CD14-positive monocyte (primary cell): Measurements from ENCODE around the gene MGAT4A. TPM values are rescaled to one million over a fixed set of nuclear protein-coding genes. Genes with fewer than 3 reads are reported as not detected.
A peak's percentile ranks its signal among the peaks of the same experiment; 100 is the strongest.

Experiments
- DNase-seq, 3 donors: peaks; one replicate each; pipeline ENCODE4 v3.0.0-alpha.2; 2011 to 2022
- H2AFZ ChIP-seq: 2 replicates; pipeline ENCODE4 v1.6.0; 2012; ENCODE audit warnings: mild to moderate bottlenecking, low read depth, low read length, inconsistent platforms; ENCODE audit not compliant: insufficient read depth, poor library complexity, severe bottlenecking
- H3K27ac ChIP-seq, 2 donors: 1 replicate in 1 of 2; 2 replicates in 1 of 2; pipeline ENCODE4 v1.5.1; 2012 to 2013; ENCODE audit warnings: low read length in 2 of 2, control low read depth in 1 of 2, inconsistent platforms in 1 of 2, low read depth in 1 of 2, mild to moderate bottlenecking in 1 of 2
- H3K27me3 ChIP-seq, 2 donors: one replicate each; pipeline versions ENCODE4 v1.6.0 to v1.6.1; 2011 to 2013; ENCODE audit warnings: low read length in 2 of 2; ENCODE audit not compliant: control insufficient read depth in 2 of 2, insufficient read depth in 2 of 2
- H3K36me3 ChIP-seq, 2 donors: replicated peaks in 1 of 2; 1 replicate in 1 of 2; 2 replicates in 1 of 2; pipeline versions ENCODE4 v1.5.1 to v1.6.1; 2012 to 2013; ENCODE audit warnings: low read length in 2 of 2, control low read depth in 1 of 2, inconsistent platforms in 1 of 2, mild to moderate bottlenecking in 1 of 2; ENCODE audit not compliant: insufficient read depth in 2 of 2, control insufficient read depth in 1 of 2
- H3K4me1 ChIP-seq, 2 donors: 1 replicate in 1 of 2; 2 replicates in 1 of 2; pipeline versions ENCODE4 v1.5.1 to v1.6.1; 2012 to 2013; ENCODE audit warnings: low read length in 2 of 2, control low read depth in 1 of 2, inconsistent platforms in 1 of 2, mild to moderate bottlenecking in 1 of 2, moderate library complexity in 1 of 2; ENCODE audit not compliant: insufficient read depth in 2 of 2, control insufficient read depth in 1 of 2
- H3K4me2 ChIP-seq: replicated peaks from 2 replicates; pipeline ENCODE3; 2012; ENCODE audit warnings: low read length, moderate library complexity, mild to moderate bottlenecking; ENCODE audit not compliant: poor library complexity, severe bottlenecking; ENCODE audit errors: extremely low read depth
- H3K4me3 ChIP-seq, 3 experiments: fragments of 200-600 bp in 1 of 3; sonication (generic) in 1 of 3; replicated peaks in 1 of 3; 1 replicate in 2 of 3; 2 replicates in 1 of 3; pipeline ENCODE4 v1.5.1; 2011 to 2013; ENCODE audit warnings: low read length in 3 of 3, mild to moderate bottlenecking in 3 of 3, control low read depth in 2 of 3, low read depth in 2 of 3, inconsistent platforms in 1 of 3, moderate library complexity in 1 of 3
- H3K79me2 ChIP-seq: 2 replicates; pipeline ENCODE4 v1.6.0; 2012; ENCODE audit warnings: mild to moderate bottlenecking, control low read depth, inconsistent platforms, low read length, moderate library complexity; ENCODE audit not compliant: insufficient read depth
- H3K9ac ChIP-seq: 2 replicates; pipeline ENCODE4 v1.6.0; 2017; ENCODE audit warnings: low read length, mild to moderate bottlenecking; ENCODE audit not compliant: insufficient read depth, poor library complexity, severe bottlenecking
- H3K9me3 ChIP-seq, 2 donors: replicated peaks in 1 of 2; 1 replicate in 1 of 2; 2 replicates in 1 of 2; pipeline versions ENCODE4 v1.5.1 to v1.6.1; 2012 to 2013; ENCODE audit warnings: low read length in 2 of 2, control low read depth in 1 of 2; ENCODE audit not compliant: control insufficient read depth in 1 of 2, insufficient read depth in 1 of 2
- H4K20me1 ChIP-seq: 2 replicates; pipeline ENCODE4 v1.6.0; 2012; ENCODE audit warnings: mild to moderate bottlenecking, low read length, control low read depth, moderate library complexity; ENCODE audit not compliant: insufficient read depth
- H3K27ac Mint-ChIP-seq, 7 donors: one replicate each; pipeline ENCODE4 v1.8.0; 2020; ENCODE audit warnings: mild to moderate bottlenecking in 7 of 7, mixed read lengths in 7 of 7, moderate library complexity in 6 of 7, inconsistent platforms in 2 of 7
- H3K27me3 Mint-ChIP-seq, 3 donors: one replicate each; pipeline ENCODE4 v1.8.0; 2021 to 2022; ENCODE audit warnings: low read depth in 3 of 3, mild to moderate bottlenecking in 3 of 3, mixed read lengths in 3 of 3, moderate library complexity in 3 of 3, inconsistent platforms in 1 of 3
- H3K36me3 Mint-ChIP-seq, 2 donors: one replicate each; pipeline ENCODE4 v1.8.0; 2020; ENCODE audit warnings: mixed read lengths in 2 of 2, inconsistent platforms in 1 of 2, mild to moderate bottlenecking in 1 of 2
- H3K4me1 Mint-ChIP-seq: one replicate; pipeline ENCODE4 v1.8.0; 2020; ENCODE audit warnings: mild to moderate bottlenecking, mixed read lengths
- H3K4me3 Mint-ChIP-seq, 2 donors: one replicate each; pipeline ENCODE4 v1.8.0; 2020; ENCODE audit warnings: mild to moderate bottlenecking in 2 of 2, mixed read lengths in 2 of 2, moderate library complexity in 1 of 2
- H3K9me3 Mint-ChIP-seq, 7 donors: one replicate each; pipeline ENCODE4 v1.8.0; 2020 to 2022; ENCODE audit warnings: mixed read lengths in 7 of 7, mild to moderate bottlenecking in 6 of 7, moderate library complexity in 6 of 7, inconsistent platforms in 2 of 7
- CTCF ChIP-seq: fragments of 200-600 bp; IDR thresholded peaks from one replicate; pipeline ENCODE4 v1.8.0; 2022; ENCODE audit warnings: antibody characterized with exemption, mild to moderate bottlenecking
- WGBS: methylation state at CpG from one replicate; pipeline ENCODE4 v1.1.5; 2013; ENCODE audit warnings: missing lambda C conversion rate; ENCODE audit not compliant: insufficient coverage; 5-methylcytosine and 5-hydroxymethylcytosine counted together
- intact Hi-C, 2 donors: fragments of 100-400 bp; cut with micrococcal nuclease; formaldehyde crosslinking; loops; one replicate each; pipeline versions ENCODE4 v1.15.0 to v1.15.1; 2023
- polyA plus RNA-seq, 3 donors: library from polyadenylated mRNA; depleted of rRNA in 1 of 3; unstranded in 2 of 3; stranded (reverse) in 1 of 3; fragments of 300-500 nt in 2 of 3; fragments of >200 nt in 1 of 3; fragmentation: Illumina TruSeq in 2 of 3; gene quantifications; 1 replicate in 2 of 3; 2 replicates in 1 of 3; pipeline ENCODE4 v1.2.3, GENCODE V29; 2012 to 2021

Gene MGAT4A
- polyA plus RNA-seq, 3 donors: 24.3 to 35.9 (median 35.1) TPM

- H3K9ac ChIP-seq: peak overlapping the region; percentile 17
- 93% methylated on average over 7 of the region's 8 CpGs for whole genome bisulfite sequencing
- DNase-seq: no peak
These were observed 28.7 kb downstream of the MGAT4A start for GRCh38 chr2:98702127-98702802.

GRCh38 chr2:98701230-98701629 is 29.7 kb downstream of the MGAT4A start:
- H4K20me1 ChIP-seq: peaks cover 63% of the 10 kb centered on the region
- no peaks in the 10 kb centered on the region for H3K9me3 ChIP-seq
- TF ChIP-seq CTCF: no peak
- intact Hi-C loops: no loop called here
- Mint-ChIP-seq H3K9me3 (no peaks in the 10 kb centered on the region), H3K4me1 (peaks cover 26% of the 10 kb centered on the region), H3K27ac (no peak overlapping the region), H3K4me3 (no peak overlapping the region), H3K27me3 (no peaks in the 10 kb centered on the region), H3K36me3 (peaks cover 7 to 10% of the 10 kb centered on the region in 2 donors)
- H3K79me2 ChIP-seq: peaks cover 76% of the 10 kb centered on the region
- peak in 2 of 3 donors; percentile 4 to 10 for DNase-seq
- WGBS: no CpG with 5 or more reads among the region's 1 CpG
- H3K27ac ChIP-seq: no peak overlapping the region
- H3K4me1 ChIP-seq: peaks cover 4 to 7% of the 10 kb centered on the region in 2 donors
- no peaks in the 10 kb centered on the region for H3K27me3 ChIP-seq
- H3K9ac ChIP-seq: no peak overlapping the region
- H2AFZ ChIP-seq: no peak overlapping the region
- no peak overlapping the region for H3K4me3 ChIP-seq
- H3K36me3 ChIP-seq: peaks cover 0 to 10% of the 10 kb centered on the region in 2 donors
- H3K4me2 ChIP-seq: no peak overlapping the region

More at GRCh38 chr2:98702127-98702802, 28.7 kb downstream of the MGAT4A start:
- no peaks in the 10 kb centered on the region for H3K27me3 Mint-ChIP-seq
- no peak overlapping the region for H3K4me3 Mint-ChIP-seq
- peaks cover 58% of the 10 kb centered on the region for H4K20me1 ChIP-seq
- H3K27me3 ChIP-seq: no peaks in the 10 kb centered on the region
- H3K4me2 ChIP-seq: no peak overlapping the region
- H3K27ac Mint-ChIP-seq: peak overlapping the region in 4 of 7 donors; percentile 23 to 78 (median 36)
- no peaks in the 10 kb centered on the region for H3K9me3 ChIP-seq
- TF ChIP-seq CTCF: no peak
- H3K9me3 Mint-ChIP-seq: no peaks in the 10 kb centered on the region
- peaks cover 78% of the 10 kb centered on the region for H3K79me2 ChIP-seq
- H3K27ac ChIP-seq: no peak overlapping the region
- peaks cover 0 to 5% of the 10 kb centered on the region in 2 donors for H3K4me1 ChIP-seq
- peaks cover 8 to 10% of the 10 kb centered on the region in 2 donors for H3K36me3 Mint-ChIP-seq
- intact Hi-C loops: no loop called here
- peaks cover under 1 to 10% of the 10 kb centered on the region in 2 donors for H3K36me3 ChIP-seq
- H2AFZ ChIP-seq: no peak overlapping the region
- H3K4me1 Mint-ChIP-seq: peaks cover 22% of the 10 kb centered on the region
- no peak overlapping the region for H3K4me3 ChIP-seq
